Central memory CD8-positive, alpha-beta T cell (primary cell): ENCODE results near the gene PNLIP.

Experiments used
- ATAC-seq: fragments of 150-1000 bp; cut with Tn5 transposase; replicated peaks from 2 replicates; pipeline ENCODE4 v1.10.0; 2022; ENCODE audit warnings: mild to moderate bottlenecking, moderate FRiP score, moderate number of reproducible peaks; ENCODE audit not compliant: poor library complexity, severe bottlenecking; ENCODE audit errors: extremely low read depth
- DNase-seq, 2 donors: peaks; one replicate each; pipeline ENCODE4 v3.0.0; 2021; ENCODE audit warnings: low spot score in 2 of 2
- H3K27ac Mint-ChIP-seq: one replicate; pipeline ENCODE4 v1.8.0; 2022; ENCODE audit warnings: low read depth, mild to moderate bottlenecking, moderate library complexity, mixed read lengths
- H3K27me3 Mint-ChIP-seq: one replicate; pipeline ENCODE4 v1.8.0; 2022; ENCODE audit warnings: mixed read lengths
- H3K36me3 Mint-ChIP-seq: one replicate; pipeline ENCODE4 v1.8.0; 2022; ENCODE audit warnings: mild to moderate bottlenecking, moderate library complexity, mixed read lengths; ENCODE audit not compliant: insufficient read depth
- H3K4me1 Mint-ChIP-seq: one replicate; pipeline ENCODE4 v1.8.0; 2022; ENCODE audit warnings: mixed read lengths
- H3K4me3 Mint-ChIP-seq: one replicate; pipeline ENCODE4 v1.8.0; 2022; ENCODE audit warnings: mild to moderate bottlenecking, moderate library complexity, mixed read lengths
- H3K9me3 Mint-ChIP-seq: one replicate; pipeline ENCODE4 v1.8.0; 2022; ENCODE audit warnings: mixed read lengths

PNLIP gene

DNA sequence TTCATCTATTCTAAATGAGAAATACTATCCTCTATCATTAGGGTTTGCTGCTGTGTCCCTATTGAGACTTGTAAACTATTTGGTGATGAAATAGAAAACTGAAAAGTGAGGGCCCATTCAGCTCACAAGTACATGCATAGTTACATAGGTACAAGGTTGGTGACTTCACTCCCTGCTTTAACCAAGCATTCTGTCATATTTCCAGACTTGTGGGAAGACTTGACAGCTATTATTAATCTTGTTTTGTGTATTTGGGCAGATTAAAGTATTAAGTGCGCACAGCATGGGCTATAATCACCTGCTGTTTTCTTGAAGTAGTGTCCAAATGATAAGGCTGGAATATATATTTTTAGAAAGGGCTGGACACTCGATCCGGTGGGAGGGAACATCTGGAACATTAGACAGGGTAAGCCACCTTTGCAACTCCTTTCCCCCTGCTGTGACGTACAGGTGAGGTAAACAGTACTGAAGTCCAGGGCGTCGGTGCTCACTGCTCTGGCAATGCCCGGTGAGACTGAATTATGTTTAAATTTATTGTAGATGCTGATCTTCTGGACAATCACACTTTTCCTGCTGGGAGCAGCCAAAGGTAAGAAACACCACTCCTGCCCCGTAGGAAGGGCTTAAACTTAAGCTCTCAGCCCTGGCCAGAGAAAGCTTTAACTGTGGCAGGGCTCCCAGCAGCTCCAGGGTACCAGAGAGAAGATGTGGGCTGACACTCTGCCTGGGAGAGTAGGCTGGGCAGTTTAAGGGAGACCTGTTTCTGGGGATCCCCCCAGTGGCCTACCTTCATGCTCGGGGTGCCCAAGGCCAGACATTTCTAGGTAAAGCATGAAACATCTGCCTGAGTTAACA, 45.1 kb downstream of the PNLIP start, which contains the start of gene PNLIPRP1:
TSS of gene PNLIPRP1 (plus strand) at position 370 of the 855 bp plus-strand sequence. CDS start at position 541, 171 bp downstream.
- ATAC-seq (no peak), DNase-seq (no peak)
- H3K27me3 Mint-ChIP-seq: no peaks in the 10 kb centered on the region
- H3K27ac Mint-ChIP-seq: no peak within 1 kb of the TSS
- H3K9me3 Mint-ChIP-seq: peaks cover 4% of the 10 kb centered on the region
- no peaks in the 10 kb centered on the region for H3K36me3 Mint-ChIP-seq
- H3K4me3 Mint-ChIP-seq: no peak within 1 kb of the TSS
- H3K4me1 Mint-ChIP-seq: no peaks in the 10 kb centered on the region

DNA sequence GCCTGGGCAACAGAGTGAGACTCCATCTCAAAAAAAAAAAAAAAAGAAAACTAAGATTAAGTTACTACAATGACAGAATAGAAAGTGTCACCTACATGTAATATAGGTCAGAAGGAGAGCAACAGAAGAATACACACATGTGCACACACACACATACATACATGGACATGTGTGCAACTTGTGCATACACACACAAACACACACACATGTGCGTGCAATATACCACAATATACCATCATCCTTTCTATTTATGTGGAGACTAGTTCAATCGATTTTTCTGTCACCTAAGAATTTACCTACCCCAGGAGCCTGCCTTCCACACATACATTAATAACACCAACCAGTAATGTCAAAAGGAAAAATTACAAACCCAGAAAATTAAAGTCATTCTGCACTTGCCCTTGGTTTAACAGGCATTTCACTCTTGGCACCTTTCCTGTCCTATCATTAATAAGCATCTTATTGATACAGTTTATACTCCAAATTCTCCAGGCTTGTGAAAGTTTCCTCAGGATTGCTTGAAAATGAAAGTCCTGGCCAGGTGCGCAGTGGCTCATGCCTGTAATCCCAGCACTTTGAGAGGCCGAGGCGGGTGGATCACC, 47.5 kb downstream of the PNLIP start:
- H3K4me3 Mint-ChIP-seq: no peak overlapping the region
- no peaks in the 10 kb centered on the region for H3K36me3 Mint-ChIP-seq
- no peak for ATAC-seq
- H3K4me1 Mint-ChIP-seq: no peaks in the 10 kb centered on the region
- no peak overlapping the region for H3K27ac Mint-ChIP-seq
- H3K9me3 Mint-ChIP-seq: peaks cover 4% of the 10 kb centered on the region
- no peaks in the 10 kb centered on the region for H3K27me3 Mint-ChIP-seq
- DNase-seq: no peak

DNA sequence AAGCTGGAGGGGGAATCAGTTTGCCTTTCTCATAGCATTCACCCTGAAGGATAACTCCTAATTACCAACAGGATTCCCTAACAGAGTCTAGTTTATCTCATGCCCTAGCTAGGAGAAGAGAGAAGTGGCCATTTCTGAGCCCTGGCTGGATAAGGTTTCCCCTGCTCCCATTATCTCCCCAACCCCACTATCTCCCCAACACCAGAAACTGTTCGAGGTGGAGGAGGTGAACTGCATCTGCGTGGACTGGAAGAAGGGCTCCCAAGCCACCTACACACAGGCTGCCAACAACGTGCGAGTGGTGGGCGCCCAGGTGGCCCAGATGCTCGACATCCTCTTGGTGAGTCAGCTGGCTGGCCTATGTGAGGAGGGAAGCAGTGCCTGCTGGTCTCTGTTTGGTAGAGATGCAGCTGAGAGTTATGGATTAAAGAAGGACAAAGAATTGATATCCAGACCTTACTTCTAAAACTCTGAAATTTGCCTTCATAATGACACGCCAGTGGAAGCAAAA, 48.8 kb downstream of the PNLIP start:
- Mint-ChIP-seq H3K9me3 (peaks cover 4% of the 10 kb centered on the region), H3K36me3 (no peaks in the 10 kb centered on the region), H3K27ac (no peak overlapping the region), H3K4me3 (no peak overlapping the region), H3K4me1 (no peaks in the 10 kb centered on the region), H3K27me3 (no peaks in the 10 kb centered on the region)
- no peak for ATAC-seq
- DNase-seq: no peak

DNA sequence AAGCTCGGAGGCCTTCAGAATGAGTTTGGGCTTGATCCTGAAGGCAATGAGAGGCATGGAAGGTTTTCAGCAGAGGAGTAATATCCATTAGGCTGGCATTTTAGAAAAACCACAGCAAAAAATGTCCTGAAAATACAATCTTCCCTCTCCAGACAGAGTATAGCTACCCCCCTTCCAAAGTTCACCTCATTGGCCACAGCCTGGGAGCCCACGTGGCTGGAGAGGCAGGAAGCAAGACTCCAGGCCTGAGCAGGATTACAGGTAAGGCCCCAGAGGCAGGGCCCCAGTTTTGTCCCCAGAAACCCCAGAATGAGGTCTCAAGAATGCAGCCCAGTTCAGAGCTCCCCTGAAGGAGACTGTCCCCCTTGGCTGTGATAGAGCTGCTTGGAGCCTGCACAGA, 50.3 kb downstream of the PNLIP start:
- no peaks in the 10 kb centered on the region for H3K36me3 Mint-ChIP-seq

DNA sequence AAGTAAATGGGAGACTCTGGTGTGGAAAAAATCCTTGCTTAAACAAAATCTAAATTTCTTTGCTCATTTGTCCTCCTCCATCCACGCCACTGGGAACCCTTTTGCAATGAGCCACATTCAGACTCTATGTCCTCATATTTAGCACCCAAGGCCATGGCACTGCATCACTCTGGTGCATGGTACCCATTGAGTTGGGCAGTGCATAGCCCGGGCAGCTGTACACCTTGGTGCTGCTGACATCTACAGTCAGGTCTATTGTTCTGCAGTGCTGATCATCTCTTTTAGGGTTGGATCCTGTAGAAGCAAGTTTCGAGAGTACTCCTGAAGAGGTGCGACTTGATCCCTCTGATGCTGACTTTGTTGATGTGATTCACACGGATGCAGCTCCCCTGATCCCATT, 51.8 kb downstream of the PNLIP start:
- Mint-ChIP-seq H3K27me3 (no peaks in the 10 kb centered on the region), H3K4me3 (no peak overlapping the region), H3K9me3 (peaks cover 4% of the 10 kb centered on the region), H3K4me1 (no peaks in the 10 kb centered on the region), H3K27ac (no peak overlapping the region), H3K36me3 (peaks cover 2% of the 10 kb centered on the region)
- ATAC-seq (no peak), DNase-seq (no peak)

More for the DNA sequence above, 50.3 kb downstream of the PNLIP start:
- ATAC-seq (no peak), DNase-seq (no peak)
- Mint-ChIP-seq H3K9me3 (peaks cover 4% of the 10 kb centered on the region), H3K4me1 (no peaks in the 10 kb centered on the region), H3K27me3 (no peaks in the 10 kb centered on the region), H3K4me3 (no peak overlapping the region), H3K27ac (no peak overlapping the region)

DNA sequence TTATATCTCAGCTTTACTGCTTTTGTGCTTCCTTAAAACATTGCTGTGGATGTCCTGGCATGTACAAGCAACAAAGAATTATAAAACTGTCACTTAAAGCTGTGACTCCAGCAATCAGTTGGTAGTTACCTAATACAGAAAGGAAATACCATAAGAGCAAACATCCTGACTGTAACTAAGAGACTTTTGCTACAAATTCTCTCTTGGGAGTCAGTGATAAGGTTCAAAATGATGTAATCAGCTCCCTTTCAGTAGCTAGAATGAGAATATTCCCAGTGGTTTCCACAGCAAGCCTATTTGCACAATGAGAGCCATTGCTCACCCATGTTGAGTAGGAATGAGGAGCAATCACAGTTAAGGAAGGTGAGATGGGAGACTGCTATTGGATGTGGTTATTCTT, 52.6 kb downstream of the PNLIP start:
- Mint-ChIP-seq H3K27me3 (no peaks in the 10 kb centered on the region), H3K9me3 (peaks cover 4% of the 10 kb centered on the region), H3K27ac (no peak overlapping the region), H3K4me3 (no peak overlapping the region), H3K36me3 (peaks cover 2% of the 10 kb centered on the region), H3K4me1 (no peaks in the 10 kb centered on the region)
- DNase-seq: no peak
- ATAC-seq: no peak

DNA sequence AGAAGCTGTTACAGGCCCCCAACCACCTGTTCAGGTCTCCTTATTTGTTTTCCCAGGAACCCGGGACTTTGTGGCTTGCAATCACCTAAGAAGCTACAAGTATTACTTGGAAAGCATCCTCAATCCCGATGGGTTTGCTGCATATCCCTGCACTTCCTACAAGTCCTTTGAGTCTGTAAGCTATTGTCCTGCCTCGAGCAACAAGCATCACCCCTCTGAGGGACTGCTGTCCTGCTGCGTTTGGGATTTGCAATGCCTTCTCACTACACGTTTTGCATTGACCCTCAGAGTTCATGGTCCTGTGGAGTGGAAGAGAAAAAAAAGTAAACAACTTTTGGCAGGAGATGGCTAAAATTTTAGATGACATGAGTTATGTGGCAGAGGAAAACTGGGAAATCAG, 54.3 kb downstream of the PNLIP start:
- ATAC-seq (no peak), DNase-seq (no peak)
- Mint-ChIP-seq H3K27ac (no peak overlapping the region), H3K4me3 (no peak overlapping the region), H3K27me3 (no peaks in the 10 kb centered on the region), H3K4me1 (no peaks in the 10 kb centered on the region), H3K36me3 (peaks cover 2% of the 10 kb centered on the region), H3K9me3 (peaks cover 4% of the 10 kb centered on the region)

DNA sequence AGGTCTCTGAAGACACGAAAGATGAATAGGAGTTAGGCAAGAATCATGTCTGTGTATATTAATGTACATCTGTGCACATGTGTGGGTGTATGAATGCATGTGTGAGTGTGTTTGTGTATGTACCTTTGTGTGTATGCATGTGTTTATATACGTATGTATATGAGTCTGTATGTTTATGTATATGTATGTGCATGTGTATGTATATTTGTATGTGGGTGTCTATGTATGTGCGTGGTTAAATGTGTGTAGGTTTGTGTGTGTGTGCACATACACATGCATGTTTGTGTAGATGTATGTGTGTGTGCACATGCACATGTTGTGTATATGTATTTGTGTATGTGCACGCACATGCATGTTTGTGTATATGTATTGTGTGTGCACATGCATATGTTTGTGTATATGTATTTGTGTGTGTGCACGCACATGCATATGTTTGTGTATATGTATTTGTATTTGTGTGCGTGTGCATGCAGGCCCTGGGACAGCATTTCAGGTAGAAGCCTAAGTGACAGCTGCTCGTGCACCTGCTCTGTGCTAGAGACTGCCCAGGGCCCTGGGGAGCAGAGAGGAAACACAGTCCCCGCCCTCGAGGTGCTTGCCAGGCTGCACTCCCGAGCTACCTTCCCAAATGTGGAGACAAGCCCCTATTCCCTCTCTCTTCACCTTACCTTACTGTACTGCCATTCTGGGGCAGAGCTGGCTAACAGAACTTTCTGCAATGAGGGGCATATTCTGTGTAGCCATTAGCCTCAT, 57.1 kb downstream of the PNLIP start:
- H3K4me1 Mint-ChIP-seq: no peaks in the 10 kb centered on the region
- H3K36me3 Mint-ChIP-seq: peaks cover 2% of the 10 kb centered on the region
- H3K9me3 Mint-ChIP-seq: no peaks in the 10 kb centered on the region
- no peak overlapping the region for H3K4me3 Mint-ChIP-seq
- ATAC-seq: no peak
- H3K27me3 Mint-ChIP-seq: peaks cover 9% of the 10 kb centered on the region
- DNase-seq: no peak
- no peak overlapping the region for H3K27ac Mint-ChIP-seq

DNA sequence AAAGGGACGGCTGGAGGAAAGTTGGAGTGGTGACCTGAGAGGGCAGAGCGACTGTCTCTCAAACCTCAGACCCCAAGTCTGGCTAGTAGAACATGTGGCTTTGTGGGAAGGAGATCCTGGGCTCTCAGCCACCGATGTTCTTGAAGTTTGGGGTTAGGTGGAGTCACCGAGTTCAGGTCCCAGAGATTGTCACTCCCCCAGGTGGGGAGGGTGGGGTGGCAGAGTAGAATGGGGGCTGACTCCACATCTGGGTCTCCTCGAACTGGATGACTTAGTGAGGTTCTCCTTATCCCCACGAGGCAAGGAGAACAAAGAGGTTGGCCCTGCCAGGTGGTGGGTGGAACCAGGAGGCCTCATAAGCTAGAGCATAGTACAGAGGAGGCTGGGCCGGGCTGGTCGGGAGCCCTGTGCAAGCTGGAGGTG, 60.3 kb downstream of the PNLIP start:
- no peaks in the 10 kb centered on the region for H3K9me3 Mint-ChIP-seq
- DNase-seq: no peak
- H3K36me3 Mint-ChIP-seq: peaks cover 2% of the 10 kb centered on the region
- H3K4me1 Mint-ChIP-seq: no peaks in the 10 kb centered on the region
- ATAC-seq: no peak
- no peak overlapping the region for H3K4me3 Mint-ChIP-seq
- peaks cover 18% of the 10 kb centered on the region for H3K27me3 Mint-ChIP-seq
- no peak overlapping the region for H3K27ac Mint-ChIP-seq

DNA sequence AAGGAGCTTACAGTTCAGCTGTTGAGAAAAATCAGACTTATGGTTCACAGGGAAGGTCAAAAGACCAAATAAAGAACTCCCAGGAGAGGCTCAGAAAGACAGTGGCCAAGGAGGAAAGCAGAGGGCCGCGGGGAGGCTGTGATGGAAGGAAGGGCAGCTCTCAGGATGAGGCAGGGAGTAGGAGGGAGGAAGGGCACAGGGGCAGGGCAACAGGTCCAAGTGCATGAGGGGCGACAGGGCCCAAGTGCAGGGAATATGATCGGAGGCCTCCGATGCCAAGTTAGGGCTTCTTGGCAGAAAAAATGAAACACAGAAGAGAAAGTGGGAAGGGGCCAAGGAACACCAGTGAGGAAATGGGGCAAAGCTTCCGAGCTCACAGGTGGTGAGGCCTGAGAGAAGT, 61.6 kb downstream of the PNLIP start:
- DNase-seq (no peak), ATAC-seq (no peak)
- no peak overlapping the region for H3K4me3 Mint-ChIP-seq
- H3K36me3 Mint-ChIP-seq: no peaks in the 10 kb centered on the region
- no peaks in the 10 kb centered on the region for H3K4me1 Mint-ChIP-seq
- no peaks in the 10 kb centered on the region for H3K9me3 Mint-ChIP-seq
- no peak overlapping the region for H3K27ac Mint-ChIP-seq
- H3K27me3 Mint-ChIP-seq: peaks cover 18% of the 10 kb centered on the region

DNA sequence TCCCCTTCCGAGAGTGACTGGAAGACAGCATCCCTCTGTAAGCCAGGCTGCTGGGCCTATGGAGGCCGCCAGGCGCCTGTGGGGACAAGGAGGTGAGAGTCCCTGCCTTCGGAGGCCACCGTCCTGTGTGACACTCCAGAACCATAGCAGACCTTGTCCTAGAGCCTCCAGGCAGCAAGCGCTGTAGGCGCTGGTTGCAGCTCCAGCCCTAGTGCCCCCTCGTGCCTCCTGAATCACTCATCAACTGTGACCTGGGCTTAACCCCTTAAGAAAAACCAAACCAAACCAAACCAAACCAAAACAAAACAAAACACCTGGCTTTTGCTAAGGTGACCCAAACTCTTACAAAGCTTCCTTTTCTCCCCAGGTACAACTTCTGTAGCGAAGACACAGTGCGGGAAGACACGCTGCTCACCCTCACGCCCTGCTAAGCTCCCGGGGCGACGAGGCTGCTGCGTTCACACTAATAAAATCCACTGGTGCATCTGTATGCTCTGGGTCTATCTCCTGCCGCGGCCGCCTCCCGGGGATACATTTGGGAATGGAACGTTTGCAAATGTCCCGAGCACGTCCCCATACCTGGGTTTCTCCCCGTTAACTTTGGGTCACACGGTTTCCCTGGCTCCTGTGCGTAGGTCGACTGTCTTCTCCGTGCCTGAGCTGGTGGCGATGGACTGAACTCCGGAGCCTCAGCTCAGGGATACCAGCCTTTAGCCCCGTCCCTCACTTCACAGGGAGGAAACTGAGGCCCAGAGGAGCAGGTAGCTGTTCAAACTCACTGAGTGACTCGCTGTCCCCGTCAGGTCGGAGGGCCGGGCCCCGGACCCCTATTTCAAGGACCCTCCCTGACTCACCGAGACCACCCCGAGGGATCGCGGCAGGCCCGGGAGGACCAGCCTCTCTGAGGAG, 63.2 kb downstream of the PNLIP start:
- DNase-seq: no peak
- no peak overlapping the region for H3K27ac Mint-ChIP-seq
- H3K4me1 Mint-ChIP-seq: no peaks in the 10 kb centered on the region
- no peak overlapping the region for H3K4me3 Mint-ChIP-seq
- H3K36me3 Mint-ChIP-seq: no peaks in the 10 kb centered on the region
- no peak for ATAC-seq
- peaks cover 18% of the 10 kb centered on the region for H3K27me3 Mint-ChIP-seq
- H3K9me3 Mint-ChIP-seq: no peaks in the 10 kb centered on the region
